Mucosa of descending colon (tissue), 3 donors: ENCODE data around the gene TRPM1. TPM values are rescaled to one million over a fixed set of nuclear protein-coding genes. Genes with fewer than 3 reads are reported as not detected.

Source experiments
- ATAC-seq: fragments of 200-7000 bp; cut with Tn5 transposase; one replicate; pipeline ENCODE4 v1.9.1; 2020; ENCODE audit warnings: mild to moderate bottlenecking, moderate library complexity
- DNase-seq, 3 donors: peaks; one replicate each; pipeline ENCODE4 v3.0.0-alpha.2; 2020
- H3K36me3 ChIP-seq: fragments of 200-600 bp; one replicate; pipeline ENCODE4 v1.8.0; 2021; ENCODE audit warnings: low read depth, mild to moderate bottlenecking
- H3K4me1 ChIP-seq: fragments of 200-600 bp; one replicate; pipeline ENCODE4 v1.8.0; 2021; ENCODE audit warnings: low read depth, mild to moderate bottlenecking
- H3K4me3 ChIP-seq: fragments of 200-600 bp; one replicate; pipeline ENCODE4 v1.8.0; 2021; ENCODE audit warnings: mild to moderate bottlenecking
- H3K9me3 ChIP-seq: fragments of 200-600 bp; one replicate; pipeline ENCODE4 v1.8.0; 2021; ENCODE audit warnings: mild to moderate bottlenecking
- CTCF ChIP-seq: fragments of 200-600 bp; IDR thresholded peaks from one replicate; pipeline ENCODE4 v1.8.0; 2022; ENCODE audit warnings: antibody characterized with exemption, mild to moderate bottlenecking
- intact Hi-C, 2 donors: fragments of 100-400 bp; cut with DNase I in 1 of 2; cut with micrococcal nuclease in 1 of 2; formaldehyde crosslinking; loops; one replicate each; pipeline versions ENCODE4 v1.11.0 to v1.11.1; 2022; cut with DNase I, micrococcal nuclease
- total RNA-seq, 3 donors: library from RNA; stranded (reverse); fragmentation: NEBNext Ultra II Directional in 2 of 3; extraction: Animal tissue kit (Norgen Biotek cat#: 25700) in 2 of 3; gene quantifications; one replicate each; pipeline versions ENCODE4 v1.2.1 to v1.2.4, GENCODE V29; 2021 to 2023
- donor health status: DM: no; HTN: no; CAD: no; lungs with moderate emphysema.
- donor health status: DM: no; HTN: no; CAD: no.
- donor health status: DM: no; HTN: yes; CAD: no.

The TRPM1 gene
- total RNA-seq, 3 donors from 2014 or later, result not detected

GRCh38 chr15:30969724-30970123 lies 131.8 kb downstream of the TRPM1 start:
- no peaks in the 10 kb centered on the region for H3K36me3 ChIP-seq
- intact Hi-C loops, result no loop called here
- H3K9me3 ChIP-seq, result no peaks in the 10 kb centered on the region
- ATAC-seq (no peak), DNase-seq (no peak)
- no peak for TF ChIP-seq CTCF
- H3K4me3 ChIP-seq, result no peak overlapping the region
- no peaks in the 10 kb centered on the region for H3K4me1 ChIP-seq

- ATAC-seq (no peak), DNase-seq (no peak)
- Histone ChIP-seq H3K36me3 (peaks cover under 1% of the 10 kb centered on the region), H3K9me3 (no peaks in the 10 kb centered on the region), H3K4me3 (no peak overlapping the region), H3K4me1 (no peaks in the 10 kb centered on the region)
- no peak for TF ChIP-seq CTCF
- intact Hi-C loops, result no loop called here
Measured at GRCh38 chr15:30963681-30964080, 137.8 kb downstream of the TRPM1 start.

- Histone ChIP-seq H3K4me3 (no peak overlapping the region), H3K4me1 (no peaks in the 10 kb centered on the region), H3K9me3 (no peaks in the 10 kb centered on the region), H3K36me3 (peaks cover 10% of the 10 kb centered on the region)
- no peak for TF ChIP-seq CTCF
- intact Hi-C loops, result no loop called here
- no peak for DNase-seq
- ATAC-seq, result no peak
Measured at GRCh38 chr15:30962659-30963058, 138.9 kb downstream of the TRPM1 start.

GRCh38 chr15:30962079-30962478 lies 139.4 kb downstream of the TRPM1 start:
- DNase-seq (no peak), ATAC-seq (no peak)
- no peaks in the 10 kb centered on the region for H3K9me3 ChIP-seq
- peaks cover 11% of the 10 kb centered on the region for H3K36me3 ChIP-seq
- intact Hi-C loops, result no loop called here
- no peaks in the 10 kb centered on the region for H3K4me1 ChIP-seq
- TF ChIP-seq CTCF, result no peak
- H3K4me3 ChIP-seq, result no peak overlapping the region

- H3K36me3 ChIP-seq, result peaks cover 11% of the 10 kb centered on the region
- ATAC-seq (no peak), DNase-seq (no peak)
- TF ChIP-seq CTCF, result no peak
- intact Hi-C loops, result no loop called here
- no peaks in the 10 kb centered on the region for H3K9me3 ChIP-seq
- no peak overlapping the region for H3K4me3 ChIP-seq
- H3K4me1 ChIP-seq, result no peaks in the 10 kb centered on the region
Measured at GRCh38 chr15:30958219-30958618, 143.3 kb downstream of the TRPM1 start.
